SKM-1 treated with dmso at 0.1 percent for 144 hours (cell line): Measurements from ENCODE around the gene LUZP1.

ENCODE experiments used
- DNase-seq: peaks from one replicate; lab custom pipeline; 2025; ENCODE audit not compliant: unreplicated experiment; lab: John Stamatoyannopoulos, UW

The LUZP1 gene

DNA sequence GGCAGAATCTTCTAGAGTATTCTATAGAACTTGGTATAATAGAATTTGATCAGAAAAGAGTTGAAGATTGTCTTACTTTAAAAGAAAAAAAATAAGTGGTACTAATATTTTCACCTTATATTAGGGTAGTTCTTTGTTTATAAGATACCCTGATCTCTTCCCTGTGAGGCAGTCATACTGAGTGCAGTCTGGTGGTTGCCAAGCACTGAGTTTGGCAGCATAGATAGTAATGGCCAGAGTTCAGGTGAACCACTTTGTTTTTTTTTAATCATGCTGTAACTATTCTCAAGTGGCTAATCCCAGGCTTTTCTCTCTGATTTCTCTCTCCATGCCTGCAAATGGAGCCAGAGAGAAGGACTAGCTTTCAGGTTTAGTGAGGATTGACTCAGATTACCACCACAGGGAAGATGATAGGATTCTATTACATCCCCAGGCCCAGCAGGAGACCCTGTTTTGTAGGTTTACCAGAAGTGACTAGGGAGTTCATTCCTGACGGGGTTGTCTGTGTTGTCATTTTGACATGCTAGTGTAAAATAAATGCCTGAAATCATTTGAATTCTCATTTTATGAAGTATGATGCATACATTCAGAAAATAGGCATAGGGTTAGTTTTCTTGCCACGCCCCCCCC is 132.7 kb downstream of the LUZP1 start:
- DNase-seq: no peak
